ENCODE results near the gene PTRH1.
"Not testable (repeated sequence)": the region's sequence is repeated elsewhere in the genome, so short reads cannot be mapped to it uniquely, and the experiment has no call there.

Gene PTRH1, protein sequence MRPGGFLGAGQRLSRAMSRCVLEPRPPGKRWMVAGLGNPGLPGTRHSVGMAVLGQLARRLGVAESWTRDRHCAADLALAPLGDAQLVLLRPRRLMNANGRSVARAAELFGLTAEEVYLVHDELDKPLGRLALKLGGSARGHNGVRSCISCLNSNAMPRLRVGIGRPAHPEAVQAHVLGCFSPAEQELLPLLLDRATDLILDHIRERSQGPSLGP

DNA sequence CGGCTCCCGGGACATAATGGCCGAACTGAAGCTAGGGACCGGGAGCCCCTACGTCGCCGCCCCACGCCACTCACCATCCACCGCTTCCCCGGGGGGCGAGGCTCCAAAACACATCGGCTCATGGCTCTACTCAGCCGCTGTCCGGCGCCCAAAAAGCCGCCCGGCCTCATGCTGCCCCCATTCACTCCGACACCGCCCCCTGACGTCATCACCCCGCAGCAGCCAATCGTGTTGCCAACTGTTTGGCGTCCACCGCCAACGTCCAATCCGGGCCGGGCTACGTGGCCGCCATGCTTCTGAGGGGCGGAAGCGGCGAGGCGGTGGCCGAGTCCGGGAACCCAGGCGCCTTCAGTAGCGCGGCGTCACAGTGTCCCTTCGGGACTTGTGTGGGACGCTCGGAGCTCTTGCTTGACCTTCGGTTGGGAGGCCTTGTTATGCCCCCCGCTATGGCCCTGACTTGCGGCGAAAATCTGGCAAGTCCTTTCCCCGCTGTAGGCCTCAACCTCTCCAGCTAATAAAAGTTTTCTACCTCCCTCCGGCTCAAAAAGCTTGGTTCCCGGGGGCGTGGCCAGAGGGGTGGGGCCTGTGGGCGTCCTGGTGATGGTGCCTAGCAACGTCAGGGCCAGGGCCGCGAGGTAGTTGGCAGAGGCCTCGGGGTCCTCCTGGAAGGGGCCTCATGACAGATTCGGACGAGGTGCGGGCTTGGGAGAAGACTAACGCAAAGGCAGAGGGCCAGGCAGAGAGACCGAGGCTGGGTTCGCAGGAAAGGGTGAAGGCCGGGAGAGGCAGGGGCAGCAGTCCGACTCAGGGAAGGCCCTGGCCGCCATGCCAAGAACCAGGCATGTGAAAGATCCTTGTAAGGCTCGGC is at the start of gene PTRH1, which contains the start of gene TTC16:
Gene PTRH1, minus strand, starts transcription at position 194 of the 868 bp plus-strand sequence. Its CDS starts 24 bp downstream, at position 170.
Gene TTC16, plus strand, starts transcription at position 610 of the 868 bp plus-strand sequence. Its CDS starts 67 bp downstream, at position 677.
- DNase-seq = peak; percentile 91 to 96

DNA sequence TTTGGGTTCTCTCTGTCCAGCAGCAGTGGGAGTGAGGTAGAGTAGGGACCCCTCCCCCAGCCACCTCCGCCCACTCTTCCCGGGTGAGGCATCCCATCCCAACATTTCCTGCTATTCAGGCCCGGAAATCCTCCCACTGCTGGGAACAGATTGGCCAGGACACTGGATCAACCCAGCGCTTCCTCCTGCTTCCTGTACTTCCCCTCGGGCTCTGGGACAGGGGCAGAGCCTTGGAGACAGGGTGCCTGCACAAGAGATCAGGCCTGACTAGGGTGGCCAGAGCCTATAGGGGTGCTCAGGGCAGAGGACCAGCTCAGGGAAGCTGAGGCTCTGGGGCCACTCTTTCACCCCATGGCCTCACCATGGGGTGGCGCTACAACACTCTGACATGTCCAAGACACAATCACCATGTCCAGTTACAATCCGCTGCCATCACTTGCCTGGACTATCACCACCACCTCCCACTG is 48.5 kb upstream of the PTRH1 start:
- DNase-seq = peak in 1 of 2 experiments; percentile 38

DNA sequence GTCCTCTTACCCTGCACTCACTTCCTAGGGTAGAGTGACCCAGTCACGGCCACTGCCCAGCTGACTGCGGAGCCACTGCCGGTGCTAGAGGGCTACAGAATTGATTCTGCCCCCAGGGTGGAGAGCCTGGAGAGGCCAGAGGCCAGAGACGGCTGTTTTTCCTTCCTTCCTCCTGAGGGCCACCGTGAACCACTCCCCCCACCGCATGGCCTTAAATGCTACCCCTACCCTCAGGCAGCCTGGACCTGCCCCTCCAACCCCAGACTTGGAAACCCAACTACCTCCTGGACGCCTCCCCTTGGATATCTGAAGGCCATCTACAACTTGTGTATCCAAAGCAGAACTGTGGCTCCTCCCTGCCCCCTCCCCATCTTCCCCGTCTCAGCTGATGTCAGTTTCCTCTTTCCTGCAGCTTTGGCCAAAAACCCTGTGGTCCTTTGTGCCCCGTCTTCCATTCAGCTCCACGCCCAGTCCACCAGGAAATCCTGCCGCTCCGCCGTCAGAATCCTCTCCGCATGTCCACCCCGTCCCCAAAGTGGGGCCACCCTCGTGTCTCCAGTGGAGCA is 46.7 kb upstream of the PTRH1 start:
- no peak for DNase-seq

DNA sequence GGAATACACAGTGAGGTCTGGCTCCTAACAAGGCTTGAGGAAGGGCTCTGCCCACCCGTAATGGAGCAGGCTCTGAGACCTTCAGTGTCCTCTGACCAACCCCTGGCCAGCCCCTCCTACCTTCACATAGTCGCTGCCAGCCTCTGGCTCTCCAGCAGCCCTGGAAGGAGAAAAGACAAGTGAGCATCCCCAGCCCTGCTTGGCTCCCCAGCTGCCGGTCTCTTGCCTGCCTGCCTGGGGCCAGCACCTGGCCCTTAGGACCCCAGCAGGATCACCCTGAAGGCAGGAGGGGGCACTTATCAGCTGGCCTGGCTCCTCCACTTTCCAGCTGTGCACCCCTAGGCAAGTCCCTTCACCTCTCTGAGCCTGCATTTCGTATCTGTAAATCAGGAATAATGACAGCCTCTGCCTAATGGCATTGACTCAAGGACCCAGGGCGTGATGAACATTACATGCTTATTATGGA is 46.1 kb upstream of the PTRH1 start:
- DNase-seq = no peak

- DNase-seq = no peak
Observed at GRCh38 chr9:127761061-127761460, 45.6 kb upstream of the PTRH1 start.

- no peak for DNase-seq
Observed at GRCh38 chr9:127758843-127759242, 43.4 kb upstream of the PTRH1 start.

DNA sequence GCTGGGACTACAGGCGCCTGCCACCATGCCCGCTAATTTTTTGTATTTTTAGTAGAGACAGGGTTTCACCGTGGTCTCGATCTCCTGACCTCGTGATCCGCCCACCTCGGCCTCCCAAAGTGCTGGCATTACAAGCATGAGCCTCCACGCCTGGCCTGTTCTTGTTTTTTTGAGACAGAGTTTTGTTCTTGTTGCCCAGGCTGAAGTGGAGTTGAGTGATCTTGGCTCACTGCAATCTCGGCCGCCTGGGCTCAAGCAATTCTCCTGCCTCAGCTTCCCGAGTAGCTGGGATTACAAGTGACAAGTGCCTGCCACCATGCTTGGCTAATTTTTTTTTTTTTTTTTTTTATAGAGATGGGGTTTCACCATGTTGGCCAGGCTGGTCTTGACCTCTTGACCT is 41.3 kb upstream of the PTRH1 start:
- DNase-seq = not testable (repeated sequence)

DNA sequence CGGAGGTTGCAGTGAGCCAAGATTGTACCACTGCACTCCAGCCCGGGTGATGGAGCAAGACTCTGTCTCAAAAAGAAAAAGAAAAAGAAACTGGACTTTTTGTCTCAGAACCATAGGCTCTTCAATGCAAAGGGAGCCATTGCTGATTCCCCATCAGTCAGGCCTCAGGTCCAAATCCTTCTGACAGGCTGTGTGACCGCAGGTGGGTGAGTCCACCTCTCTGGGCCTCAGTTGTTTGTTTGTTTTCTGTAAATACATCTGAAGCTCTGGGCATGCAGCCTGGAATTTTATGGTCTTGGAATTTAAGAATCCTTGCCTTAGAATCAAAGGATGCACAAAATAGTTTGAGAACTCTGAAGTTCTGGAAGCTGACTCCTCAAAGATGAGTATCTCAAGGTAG is 40.8 kb upstream of the PTRH1 start:
- DNase-seq = no peak

DNA sequence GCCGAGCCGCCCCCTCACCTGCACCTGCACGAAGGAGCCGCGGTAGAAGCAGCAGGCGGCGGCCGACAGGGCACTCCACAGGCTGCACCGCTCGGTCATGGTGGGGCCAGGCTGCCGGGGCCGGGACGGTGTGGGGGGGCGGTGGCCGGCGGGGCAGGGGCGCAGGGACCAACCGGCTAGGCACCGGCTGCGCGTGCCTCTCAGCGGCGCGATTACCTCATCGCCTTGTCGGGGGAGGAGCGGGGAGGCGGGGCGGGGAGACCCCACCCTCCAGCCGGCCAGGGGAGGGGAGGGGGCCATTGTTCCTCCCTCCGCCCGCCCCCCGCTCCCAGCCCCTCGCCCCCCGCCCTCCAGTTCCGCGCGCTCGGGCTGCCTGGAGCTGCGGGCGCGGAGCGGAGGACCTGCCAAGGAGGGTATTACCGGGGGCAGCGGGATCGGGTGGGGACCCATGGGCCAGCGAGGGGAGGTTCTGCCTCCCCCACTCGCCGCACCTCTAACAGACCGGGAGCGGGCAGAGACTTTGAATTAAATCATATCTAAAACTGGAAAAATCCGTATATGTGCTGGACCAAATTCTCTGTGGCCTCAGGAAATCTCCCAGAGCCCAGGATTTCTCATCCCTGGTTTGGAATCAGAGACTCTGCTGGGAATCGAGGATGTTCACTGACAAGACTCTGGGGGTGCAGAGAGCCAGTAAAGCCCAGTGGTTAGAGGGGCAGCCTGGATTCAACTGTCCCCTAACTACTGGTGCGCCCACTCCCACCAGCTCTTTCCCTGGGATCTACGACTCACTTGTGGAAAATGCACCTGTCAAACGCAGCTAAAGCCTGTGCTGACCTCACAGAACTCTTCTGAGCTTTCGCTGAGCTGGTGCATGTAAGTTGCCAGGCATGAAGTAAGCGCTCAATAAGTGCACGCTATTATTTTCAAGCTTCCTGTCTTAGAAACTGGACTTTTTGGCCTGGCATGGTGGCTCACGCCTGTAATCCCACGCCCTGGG is 39.9 kb upstream of the PTRH1 start:
- no peak for DNase-seq

DNA sequence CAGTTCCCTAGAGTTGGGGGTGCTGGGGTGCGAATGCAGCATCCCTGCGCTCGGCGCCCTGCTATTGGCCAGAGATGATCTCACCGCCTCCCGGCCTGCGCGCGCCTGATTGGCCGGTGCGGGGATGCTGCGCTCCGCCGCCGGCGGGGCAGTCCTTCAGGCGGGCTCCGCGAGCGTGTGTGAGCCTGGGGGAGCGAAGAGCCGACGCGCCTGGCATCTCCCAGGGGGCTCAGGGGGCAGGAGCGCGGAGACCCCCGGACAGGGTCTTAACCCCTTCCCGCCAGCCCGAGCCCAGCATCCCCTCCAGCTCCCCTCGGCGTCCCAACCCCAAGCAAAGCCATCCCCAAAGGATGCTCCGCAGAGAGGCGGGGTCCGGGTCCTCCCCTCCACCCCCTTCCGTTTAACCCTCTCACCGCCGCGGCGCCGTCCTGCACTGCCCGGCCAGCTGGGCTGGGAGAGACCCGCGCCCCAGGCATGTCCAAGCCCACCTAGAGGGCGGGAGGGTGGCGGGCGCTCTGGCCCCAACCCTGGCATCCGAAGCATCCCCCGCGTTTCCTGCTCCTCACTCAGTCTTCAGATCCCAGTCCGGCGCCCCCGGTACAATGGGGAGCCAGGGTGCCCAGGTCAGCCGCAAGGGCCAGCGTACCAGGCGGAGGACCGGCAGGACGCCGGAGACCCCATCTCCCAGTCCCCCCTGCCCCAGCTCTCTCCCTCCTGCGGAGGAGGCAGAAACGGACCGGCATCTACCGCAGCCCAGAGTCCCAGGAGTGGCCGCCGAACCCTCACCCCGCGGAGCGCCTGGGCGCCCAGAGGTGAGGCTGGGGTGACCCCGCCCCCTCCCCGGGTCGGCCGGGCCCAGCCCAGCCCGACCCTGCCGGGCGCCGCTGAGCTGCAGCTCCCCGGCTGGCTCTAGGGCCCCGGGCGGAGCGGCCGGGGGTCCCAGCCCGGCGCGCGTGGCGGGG is 38.9 kb upstream of the PTRH1 start:
- no peak for DNase-seq

DNA sequence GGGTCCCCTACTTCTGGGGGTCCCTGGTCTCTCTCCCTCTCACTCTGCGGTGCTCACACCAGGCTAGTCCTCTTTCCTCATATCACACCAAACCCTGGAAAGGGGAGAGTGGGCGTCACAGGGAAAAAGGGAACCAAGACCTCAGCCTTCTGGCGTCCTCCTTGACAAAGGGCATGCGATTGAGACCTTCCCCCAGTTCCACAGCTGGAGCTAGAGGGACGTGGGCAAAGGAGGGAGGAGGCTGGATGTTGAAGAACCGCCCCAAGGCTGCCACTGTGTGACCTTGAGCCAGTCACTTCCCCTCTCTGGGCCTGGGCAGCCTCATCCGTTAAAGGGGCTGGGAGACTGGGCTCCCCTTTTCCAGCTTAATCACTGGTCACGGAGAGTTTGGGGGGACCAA is 38.2 kb upstream of the PTRH1 start:
- DNase-seq = no peak

DNA sequence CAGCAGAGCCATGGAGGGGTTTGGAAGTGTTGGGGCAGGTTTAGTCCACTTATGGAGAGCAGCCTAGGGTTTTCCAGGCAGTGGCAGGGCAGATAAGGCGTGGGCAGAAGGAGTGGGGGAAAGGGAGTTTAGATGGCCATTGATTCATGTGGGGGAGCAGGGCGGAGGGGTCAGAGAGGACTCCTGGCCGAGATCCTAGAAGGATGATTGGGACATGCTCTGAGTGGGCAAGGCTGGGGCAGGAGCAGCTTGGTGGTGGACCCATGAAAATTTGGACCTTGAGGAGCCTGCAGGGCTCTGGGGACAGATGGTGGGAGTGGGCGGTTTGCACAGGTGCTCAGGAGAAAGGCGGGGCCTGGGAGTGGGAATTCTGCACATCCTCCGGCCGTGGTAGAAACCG is 37.7 kb upstream of the PTRH1 start:
- no peak for DNase-seq

GRCh38 chr9:127751269-127752054 is 36.0 kb upstream of the PTRH1 start:
- no peak for DNase-seq

- DNase-seq = no peak
Observed at GRCh38 chr9:127749090-127749787, 33.8 kb upstream of the PTRH1 start.

DNA sequence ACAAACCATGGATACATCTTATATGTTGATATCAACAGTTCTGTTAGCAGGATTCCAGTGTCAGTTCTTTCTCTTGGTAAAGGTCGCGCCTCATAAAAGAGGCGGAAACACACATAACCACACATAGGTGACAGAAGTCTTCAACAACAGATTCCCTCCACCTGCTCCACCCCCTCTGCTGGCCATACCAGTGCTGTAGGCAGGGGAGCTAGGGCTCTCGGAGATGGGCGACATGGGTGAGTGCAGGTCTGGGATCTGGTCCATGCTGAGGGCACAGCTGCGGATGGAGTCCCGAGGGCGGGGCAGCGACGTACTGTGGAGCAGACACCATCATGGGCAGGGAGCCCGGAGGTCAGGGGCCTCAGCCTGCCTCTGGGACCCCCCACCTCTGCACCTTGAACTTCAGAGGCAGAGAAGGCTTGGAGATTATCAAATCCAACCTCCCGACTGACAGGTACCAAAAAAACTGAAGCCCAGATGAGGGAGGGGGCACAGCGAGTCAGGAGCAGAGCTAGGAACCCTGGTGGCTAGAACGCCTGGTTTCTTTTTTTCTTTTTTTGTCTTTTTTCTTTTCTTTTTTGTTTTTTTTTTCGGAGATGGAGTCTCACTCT is 31.6 kb upstream of the PTRH1 start:
- peak; percentile 33 to 55 for DNase-seq

GRCh38 chr9:127744398-127745110 is 29.1 kb upstream of the PTRH1 start:
- DNase-seq = no peak

DNA sequence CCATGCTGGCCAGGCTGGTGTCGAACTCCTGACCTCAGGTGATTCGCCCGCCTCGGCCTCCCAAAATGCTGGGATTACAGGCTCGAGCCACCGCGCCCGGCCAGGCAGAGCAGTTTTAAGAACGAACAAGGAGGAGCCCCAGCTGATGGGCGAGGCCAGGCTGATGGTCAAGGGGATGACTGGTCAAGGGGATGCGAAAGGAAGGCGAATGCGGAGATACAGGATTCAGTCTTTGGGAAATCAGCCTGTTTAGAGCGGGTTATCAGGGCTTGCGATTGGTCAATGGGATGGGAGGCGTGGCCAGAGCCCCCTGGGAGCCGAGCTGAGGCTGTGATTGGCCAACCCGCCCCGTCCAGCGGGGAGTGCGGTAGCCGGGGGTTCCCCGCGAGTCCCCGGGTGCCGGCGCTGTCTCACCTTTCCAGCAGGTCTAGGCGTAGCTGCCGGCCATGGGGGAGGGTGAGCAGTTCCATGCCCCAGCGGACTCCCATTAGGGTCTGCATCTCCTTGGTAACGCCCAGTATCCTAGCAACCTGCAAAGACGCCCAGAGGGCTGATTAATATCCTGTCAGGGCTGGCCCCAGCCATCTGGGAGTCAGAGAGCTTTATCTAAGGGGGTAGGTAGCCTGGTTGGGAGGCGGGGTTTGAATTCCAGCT is 27.1 kb upstream of the PTRH1 start:
- peak; percentile 70 to 79 for DNase-seq
